Cortex of kidney (tissue), 1 donor: ENCODE measurements around the gene MCF2L2.
"Not testable (repeated sequence)": the region's sequence is repeated elsewhere in the genome, so short reads cannot be mapped to it uniquely, and the experiment has no call there.

Experiments
- DNase-seq: peaks from one replicate; lab custom pipeline; 2025; lab: John Stamatoyannopoulos, UW

The MCF2L2 gene

GRCh38 chr3:183233966-183234365 is 194.5 kb downstream of the MCF2L2 start:
- DNase-seq = no peak

DNA sequence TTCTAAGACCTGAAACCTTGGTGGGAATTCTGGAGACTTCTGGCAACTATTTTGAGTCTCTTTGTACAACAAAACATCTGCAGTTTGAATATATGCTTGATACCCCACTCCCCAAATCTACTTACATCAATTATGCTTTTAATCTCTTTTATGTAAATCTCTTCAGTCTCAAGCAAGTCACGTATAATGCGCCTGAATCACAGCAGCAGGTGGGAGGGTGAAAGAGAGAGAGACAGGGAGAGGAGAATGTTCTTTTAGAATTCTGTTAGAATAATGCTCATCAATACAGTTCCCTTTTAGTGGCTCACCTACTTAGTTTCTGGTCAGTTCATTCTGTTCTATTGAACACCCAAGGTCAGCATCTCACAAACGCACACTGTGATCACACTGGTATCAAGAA is 197.6 kb downstream of the MCF2L2 start:
- no peak for DNase-seq

DNA sequence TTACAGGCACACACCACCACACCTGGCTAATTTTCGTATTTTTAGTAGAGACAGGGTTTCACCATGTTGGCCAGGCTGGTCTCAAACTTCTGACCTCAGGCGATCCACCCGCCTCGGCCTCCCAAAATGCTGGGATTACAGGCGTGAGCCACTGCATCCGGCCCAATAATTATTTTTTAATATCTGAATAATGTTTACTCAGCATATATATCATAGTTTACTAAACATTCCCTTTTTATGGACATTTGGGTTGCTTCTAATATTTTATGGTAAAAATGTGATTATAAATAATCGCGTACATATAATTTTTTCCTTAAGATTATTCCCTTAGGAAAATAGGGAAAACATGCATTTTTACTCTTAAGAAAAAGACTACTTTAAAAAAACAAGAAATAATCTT is 198.2 kb downstream of the MCF2L2 start:
- DNase-seq = not testable (repeated sequence)

DNA sequence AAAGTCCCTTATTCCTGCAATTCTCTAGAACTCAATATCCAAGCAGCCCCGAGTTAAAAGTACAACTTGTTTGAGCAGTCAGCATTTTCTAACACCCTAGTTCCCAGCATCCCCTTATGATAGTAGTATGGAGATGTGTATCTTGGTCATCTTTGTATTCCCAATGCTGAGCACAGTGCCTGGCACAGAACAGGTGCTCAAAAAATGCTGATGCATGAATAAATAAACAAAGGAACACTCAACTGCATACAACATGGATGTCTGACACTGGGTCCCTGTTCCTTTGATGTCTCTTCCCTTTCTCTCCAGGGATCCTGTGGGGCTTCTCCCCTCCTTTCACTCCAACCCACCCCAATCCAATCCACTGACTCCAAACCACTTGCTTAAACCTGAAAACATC is 199.2 kb downstream of the MCF2L2 start:
- DNase-seq = no peak

GRCh38 chr3:183227586-183227985 is 200.8 kb downstream of the MCF2L2 start:
- DNase-seq = no peak

- DNase-seq = no peak
Measured at GRCh38 chr3:183226333-183226890, 202.0 kb downstream of the MCF2L2 start.

- DNase-seq = no peak
Measured at GRCh38 chr3:183224180-183224970, 204.0 kb downstream of the MCF2L2 start.

GRCh38 chr3:183222631-183223235 is 205.7 kb downstream of the MCF2L2 start:
- DNase-seq = no peak

DNA sequence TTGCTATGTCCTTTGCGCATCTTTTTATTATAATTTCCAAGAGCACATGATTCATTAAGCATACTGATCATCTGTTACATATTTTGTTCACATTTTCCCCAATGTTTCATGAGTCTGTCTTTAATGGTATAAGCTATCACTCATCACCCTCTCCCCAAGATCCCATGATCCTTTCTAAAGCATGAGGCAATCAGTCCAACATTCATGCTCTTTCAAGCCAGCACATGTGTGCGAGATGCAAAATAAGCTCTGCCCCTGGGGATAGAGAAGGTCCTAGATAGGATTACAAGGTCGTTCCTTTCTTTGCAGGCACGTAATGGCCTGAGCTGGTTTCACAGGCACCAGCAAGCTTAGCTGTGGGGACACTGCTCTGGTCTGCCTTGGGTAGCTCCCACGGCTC is 207.6 kb downstream of the MCF2L2 start:
- DNase-seq = no peak

- no peak for DNase-seq
Measured at GRCh38 chr3:183218826-183219225, 209.6 kb downstream of the MCF2L2 start.

GRCh38 chr3:183217548-183218332 is 210.7 kb downstream of the MCF2L2 start:
- no peak for DNase-seq

DNA sequence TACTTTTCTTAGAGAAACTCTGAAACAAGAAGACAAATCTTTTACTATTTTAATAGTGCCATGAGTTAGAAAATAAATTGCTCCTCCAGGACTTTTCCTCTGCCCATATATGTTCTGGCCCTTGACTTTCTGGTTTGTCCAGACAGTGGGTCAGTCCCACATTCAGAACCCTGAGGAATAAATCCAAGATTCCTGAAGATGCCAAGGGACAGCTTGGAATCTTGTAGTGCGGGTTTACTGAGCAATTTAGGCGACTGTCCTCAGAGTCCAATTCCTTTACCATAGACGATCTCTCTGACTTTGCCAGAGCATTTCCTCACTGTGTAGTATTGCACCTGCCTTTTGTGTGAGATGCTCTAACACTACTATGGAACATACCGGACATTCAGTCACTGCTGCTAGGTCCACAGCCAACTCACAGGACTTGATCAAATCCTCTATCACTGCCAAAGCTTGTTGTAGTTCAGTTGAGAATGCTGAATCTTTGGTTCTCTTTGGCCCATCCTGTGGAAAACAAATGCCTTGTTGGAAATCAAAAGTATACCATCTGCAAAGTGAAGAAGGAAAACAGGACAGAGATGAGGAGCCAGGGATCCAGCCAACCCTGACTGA is 212.7 kb downstream of the MCF2L2 start:
- DNase-seq = no peak

DNA sequence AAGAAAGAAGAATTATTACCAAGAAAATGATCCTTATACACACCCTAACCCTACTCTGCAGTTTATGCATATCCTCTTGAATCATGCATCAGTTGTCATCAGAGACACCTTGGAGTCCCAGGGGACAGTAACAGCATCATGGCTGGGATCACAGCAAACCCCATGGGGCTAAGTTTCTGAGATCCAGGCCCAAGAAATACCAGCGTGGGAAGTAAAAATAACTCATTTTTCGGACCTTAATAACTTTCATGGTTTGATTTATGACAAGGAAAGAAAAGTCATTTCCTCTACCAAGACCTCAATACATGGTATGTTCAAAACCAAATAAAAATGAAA is 214.2 kb downstream of the MCF2L2 start:
- no peak for DNase-seq

GRCh38 chr3:183213415-183214276 is 214.8 kb downstream of the MCF2L2 start:
- DNase-seq = no peak

DNA sequence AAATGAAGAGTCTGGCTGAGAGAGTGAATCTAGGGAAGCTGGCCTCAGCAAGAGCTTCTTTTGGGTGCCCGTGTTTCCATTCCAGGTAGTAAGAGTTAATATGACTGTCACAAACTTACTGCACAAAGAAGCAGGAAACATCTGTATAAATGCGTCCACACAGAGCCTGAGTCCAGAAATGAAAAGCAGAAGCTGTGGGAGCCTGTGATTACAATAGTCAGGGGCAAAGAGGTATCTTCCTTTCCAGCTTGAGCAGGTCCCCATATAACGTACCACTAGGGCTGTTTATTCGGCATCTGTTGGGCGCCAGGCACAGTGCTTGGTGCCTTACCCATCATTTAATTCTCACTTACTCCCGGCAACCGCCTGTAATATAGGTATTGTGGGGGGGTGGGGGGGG is 215.9 kb downstream of the MCF2L2 start:
- DNase-seq = no peak

GRCh38 chr3:183212096-183212495 is 216.3 kb downstream of the MCF2L2 start:
- no peak for DNase-seq

GRCh38 chr3:183211352-183211751 is 217.1 kb downstream of the MCF2L2 start:
- no peak for DNase-seq

GRCh38 chr3:183210862-183211341 is 217.5 kb downstream of the MCF2L2 start:
- DNase-seq = no peak

GRCh38 chr3:183210341-183210740 is 218.1 kb downstream of the MCF2L2 start:
- no peak for DNase-seq

DNA sequence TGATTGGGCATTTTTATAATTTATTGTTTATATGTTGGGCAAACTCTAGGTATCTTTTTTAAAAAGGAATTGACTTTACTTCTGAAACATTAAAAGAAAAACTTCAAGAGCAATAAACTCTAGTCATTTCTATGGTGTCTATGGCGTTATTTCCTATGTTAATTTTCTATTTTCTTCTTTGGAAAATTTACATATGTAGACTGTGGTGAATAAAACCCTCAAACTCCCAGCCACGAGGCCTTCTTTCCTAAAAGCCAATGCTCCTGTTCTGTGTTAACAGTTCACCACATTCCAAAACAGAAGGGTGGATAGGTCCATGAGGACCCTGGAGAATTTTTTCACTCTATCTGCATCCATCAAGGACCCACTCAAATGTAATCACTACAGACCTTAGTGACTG is 219.6 kb downstream of the MCF2L2 start:
- no peak for DNase-seq

- DNase-seq = no peak
Measured at GRCh38 chr3:183208260-183208659, 220.2 kb downstream of the MCF2L2 start.
